Measurements from ENCODE around the gene STMN1.

STMN1 gene

DNA sequence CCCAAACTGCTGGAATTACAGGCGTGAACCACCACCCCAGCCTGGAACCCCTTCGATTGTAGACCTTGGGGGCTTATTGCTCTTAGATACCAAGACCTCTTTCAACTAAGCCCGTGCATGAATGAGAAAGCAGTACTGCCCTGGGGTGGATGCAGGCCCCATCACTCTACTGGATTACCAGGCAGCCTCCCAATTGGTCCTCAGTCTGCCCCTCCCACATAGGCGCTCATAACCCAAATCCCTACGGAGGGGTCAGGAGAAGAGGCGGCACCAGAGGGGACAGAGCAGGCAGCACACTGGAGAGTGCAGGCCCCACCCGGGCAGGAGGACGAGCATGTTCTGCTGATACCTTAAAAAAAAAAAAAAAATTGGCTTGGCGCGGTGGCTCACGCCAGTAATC, 12.4 kb upstream of the STMN1 start:
- DNase-seq, result no peak

GRCh38 chr1:25917996-25918395, 11.8 kb upstream of the STMN1 start:
- no peak for DNase-seq

DNA sequence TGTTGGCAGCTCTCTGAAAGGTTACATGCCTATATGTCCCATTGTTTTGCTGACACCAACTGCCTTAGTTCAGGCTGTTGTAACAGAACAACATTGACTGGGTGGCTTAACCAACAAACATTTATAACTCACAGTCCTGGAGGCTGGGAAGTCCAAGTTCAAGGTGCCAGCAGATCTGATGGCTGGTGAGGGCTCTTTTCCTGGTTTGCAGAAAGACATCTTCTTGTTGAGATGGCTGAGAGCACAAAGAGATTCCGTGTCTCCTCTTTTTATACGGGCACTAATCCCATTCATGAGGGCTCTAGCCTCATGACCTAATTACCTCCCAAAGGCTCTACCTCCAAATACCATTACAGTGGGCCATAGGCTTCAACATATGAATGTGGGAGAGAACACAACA, 10.2 kb upstream of the STMN1 start:
- DNase-seq, result no peak

- DNase-seq, result no peak
Observed at GRCh38 chr1:25914074-25914995, 8.1 kb upstream of the STMN1 start.

GRCh38 chr1:25913206-25913605, 7.0 kb upstream of the STMN1 start:
- no peak for DNase-seq

DNA sequence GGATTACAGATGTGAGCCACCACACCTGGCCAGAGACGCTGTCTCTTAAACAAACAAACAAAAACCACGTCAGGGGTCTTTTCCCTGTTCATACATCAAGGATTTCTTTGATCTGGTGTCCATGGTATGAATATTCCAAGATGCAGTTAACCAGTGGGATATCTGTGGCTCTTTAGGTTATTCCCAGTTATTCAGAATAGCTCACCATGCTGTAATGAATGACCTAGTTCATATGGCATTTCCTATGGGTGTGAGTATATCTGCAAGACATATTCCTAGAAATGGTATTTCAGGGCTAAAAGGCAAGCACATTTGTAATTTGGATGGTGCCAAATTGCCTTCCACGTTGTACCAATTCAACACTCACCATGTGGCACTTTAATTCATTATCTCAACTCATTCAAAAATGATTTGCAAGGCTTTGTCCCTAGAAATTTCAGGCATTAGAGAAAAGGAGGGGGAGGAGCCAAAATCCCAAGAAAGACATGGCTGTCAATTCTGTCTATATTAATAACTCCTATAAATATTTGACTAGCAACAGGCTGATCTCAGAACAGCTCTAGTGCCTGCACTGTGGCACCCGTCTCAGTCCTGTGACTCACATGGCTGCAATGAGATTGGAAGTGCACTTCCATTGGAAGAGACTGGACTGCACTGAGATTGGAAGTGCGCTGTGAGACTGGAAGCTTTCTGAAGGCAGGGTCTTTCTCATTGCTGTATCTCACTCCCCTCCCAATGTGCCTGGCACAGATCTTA, 6.0 kb upstream of the STMN1 start:
- no peak for DNase-seq

GRCh38 chr1:25911162-25911561, 4.9 kb upstream of the STMN1 start:
- DNase-seq, result no peak

DNA sequence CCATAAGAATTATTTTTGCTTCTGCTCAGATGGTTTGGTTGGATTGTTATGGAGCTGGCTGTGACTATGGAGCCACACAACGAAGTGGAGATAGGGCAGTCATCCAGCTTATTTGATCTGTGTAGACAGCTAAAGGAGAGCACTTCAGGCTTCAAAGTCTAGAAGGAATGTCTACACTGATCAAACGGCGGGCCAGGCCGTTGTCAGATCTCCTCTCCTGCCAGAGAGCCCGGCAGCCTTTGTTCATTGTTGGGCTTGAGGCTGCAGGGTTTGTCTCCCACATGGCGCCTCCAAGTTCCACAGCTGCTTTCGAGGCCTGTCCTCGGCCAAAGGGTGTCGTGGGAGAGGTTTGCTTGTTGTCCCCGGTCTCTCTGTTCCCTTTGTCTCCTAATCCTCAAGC, 2.8 kb upstream of the STMN1 start:
- no peak for DNase-seq

DNA sequence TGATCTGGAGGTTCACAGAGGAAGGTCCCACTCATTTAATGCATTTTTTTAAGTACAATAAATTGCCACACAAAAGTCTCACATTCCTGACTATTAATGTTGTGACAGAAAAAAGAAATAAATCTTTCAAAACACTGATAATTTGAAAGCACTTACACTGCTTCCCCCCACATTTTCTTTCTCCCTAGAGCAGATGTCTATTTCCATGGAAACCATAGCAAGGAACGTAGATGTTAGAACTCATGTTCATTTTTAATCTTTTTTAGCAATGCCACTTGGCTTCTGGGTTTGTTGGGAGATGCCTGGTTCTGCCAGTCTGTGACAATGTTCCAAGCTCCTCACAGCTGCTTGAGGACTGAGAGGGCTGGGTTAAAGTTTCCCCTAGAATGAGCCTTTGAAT, 1.9 kb upstream of the STMN1 start:
- no peak for DNase-seq

DNA sequence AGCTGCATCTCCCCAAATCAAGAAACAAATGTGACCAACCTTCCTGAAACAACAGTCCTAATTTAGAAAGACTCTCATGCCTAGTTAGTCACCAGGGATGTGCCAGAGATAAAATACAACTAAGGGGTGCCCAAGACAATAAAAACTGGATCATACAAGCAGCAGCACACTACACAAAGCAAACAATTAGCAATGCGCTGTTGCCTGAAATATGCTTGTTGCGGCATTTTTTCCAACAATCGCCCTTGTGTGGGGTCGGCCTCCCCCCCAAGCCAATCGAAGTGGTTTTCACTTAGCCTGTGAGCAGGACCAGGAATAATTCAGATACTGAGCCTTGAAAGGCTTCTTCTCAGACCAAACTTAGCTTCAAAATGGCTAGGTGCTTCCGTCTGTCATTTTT, 1.4 kb upstream of the STMN1 start:
- DNase-seq, result no peak

DNA sequence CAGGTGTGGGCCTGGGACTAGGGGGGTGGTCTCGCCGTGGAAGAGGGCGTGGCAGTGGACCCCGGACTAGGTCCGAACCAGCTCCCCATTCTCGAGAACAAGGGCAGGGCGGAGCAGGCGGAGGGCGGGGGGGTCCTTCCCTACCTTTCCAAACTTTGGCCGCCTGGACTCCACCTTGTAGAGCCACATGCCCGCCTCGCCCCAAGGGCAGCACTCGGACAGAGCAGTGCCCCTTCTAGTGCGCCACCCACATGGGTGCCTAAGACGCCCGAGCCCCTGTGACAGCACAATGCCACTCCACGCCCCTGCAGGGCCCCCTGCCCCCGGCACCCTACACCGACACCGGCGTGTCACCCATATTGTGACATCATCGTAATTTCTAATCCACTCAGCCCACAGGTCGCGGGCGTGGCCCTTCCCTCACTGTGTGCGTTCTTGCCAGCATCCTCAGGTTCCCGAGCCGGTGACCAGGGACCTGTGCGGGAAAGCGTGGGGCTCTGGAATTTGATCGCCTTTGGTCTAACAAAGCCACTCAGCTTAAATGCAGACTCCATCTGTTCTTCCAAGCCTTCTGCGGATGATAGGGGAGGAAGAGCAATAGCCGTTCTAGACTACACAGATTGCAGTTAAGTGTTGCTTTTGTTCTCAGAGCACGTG, 553 bp upstream of the STMN1 start:
- DNase-seq, result peak; percentile 21

GRCh38 chr1:25904943-25905679, 1.1 kb downstream of the STMN1 start:
- DNase-seq, result peak; percentile 76

DNA sequence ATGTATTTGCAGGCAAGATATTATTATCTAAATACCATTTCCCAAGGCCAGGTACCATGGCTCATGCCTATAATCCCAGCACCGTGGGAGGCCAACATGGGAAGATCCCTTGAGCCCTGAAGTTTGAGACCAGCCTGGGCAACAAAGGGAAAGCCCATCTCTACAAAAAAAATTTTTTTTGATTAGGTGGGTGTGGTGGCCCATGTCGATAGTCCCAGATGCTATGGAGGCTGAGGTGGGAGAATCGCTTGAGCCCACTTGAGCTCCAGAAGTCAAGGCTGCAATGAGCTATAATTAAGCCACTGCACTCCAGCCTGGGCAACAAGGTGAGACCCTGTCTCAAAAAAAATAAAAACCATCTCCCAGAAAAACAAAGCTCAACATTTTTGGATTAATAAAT, 2.2 kb downstream of the STMN1 start:
- DNase-seq, result no peak

GRCh38 chr1:25902462-25902861, 3.8 kb downstream of the STMN1 start:
- DNase-seq, result no peak

DNA sequence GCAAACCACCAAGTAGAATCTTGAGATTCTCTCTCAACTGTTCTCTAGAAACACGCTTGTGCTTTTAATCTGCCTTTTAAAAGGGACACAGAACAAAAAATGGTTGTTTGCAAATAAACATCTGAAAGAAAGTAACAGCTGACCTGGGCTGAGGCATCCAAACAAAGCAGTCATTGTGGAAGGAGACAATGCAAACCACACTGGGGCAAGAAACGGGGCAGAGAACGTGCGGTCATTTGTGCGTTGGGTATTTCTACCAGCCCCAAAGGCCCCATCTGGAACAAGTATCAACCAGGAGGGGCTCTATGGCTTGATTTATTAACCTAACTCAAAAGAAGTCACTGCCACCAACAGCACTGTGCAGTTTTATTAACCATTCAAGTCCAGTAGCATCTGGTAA, 6.0 kb downstream of the STMN1 start:
- no peak for DNase-seq

DNA sequence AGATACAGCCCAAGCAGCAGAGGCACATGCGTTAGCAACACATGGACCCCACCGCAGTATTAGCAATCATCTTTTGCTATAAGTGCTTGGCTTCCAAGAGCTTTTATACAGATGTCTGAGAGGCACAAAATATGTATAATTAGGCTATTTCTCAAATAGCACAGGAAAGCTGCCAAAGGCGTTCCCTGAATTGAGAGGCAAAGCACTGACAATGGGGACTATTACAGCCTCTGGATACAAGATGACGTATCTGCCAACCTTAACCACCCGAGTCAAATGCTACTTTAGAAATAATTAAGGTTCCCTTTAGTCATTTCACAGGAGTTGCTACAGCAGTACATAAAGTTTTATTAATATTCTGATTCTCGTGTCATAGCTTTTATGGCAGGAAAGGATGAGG, 6.4 kb downstream of the STMN1 start:
- DNase-seq, result no peak

DNA sequence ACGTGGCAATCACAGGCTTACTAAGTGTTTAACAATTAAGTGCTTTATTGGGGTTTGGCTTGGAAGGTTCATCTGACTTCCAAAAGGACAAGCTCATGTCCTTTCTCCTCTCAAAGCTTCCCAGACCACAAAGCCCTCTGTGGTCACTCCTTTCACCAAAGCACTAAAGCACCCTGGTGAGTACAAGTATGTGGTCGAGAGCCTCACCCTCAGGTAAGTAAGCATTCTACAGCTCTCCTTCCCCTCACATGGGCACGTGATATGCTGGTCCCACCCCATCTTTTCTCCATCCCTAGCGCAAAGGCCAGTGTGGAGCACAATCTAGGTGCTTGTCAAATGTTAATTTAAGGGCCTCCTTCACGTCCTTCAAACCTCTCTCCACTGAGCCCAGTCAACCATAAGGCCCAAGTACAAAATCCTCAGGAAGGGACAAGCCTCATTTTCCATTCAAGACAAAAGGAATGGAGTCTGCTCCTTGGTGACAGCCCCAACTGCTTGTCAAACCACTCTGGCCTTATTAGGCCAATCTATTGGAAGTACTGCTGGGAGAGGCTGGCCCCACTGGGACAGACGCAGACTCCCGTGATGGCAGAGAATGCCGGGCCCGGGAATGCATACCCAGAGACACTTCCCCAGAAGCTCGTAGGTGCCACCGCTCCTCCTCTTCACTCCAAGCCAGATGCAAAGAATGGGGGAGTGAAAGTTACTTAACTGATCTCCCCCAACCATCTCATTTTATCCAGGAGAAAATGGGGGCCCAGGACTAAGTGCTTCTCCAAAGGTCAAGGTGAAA, 7.8 kb downstream of the STMN1 start:
- no peak for DNase-seq

- DNase-seq, result no peak
Observed at GRCh38 chr1:25897754-25898153, 8.5 kb downstream of the STMN1 start.

DNA sequence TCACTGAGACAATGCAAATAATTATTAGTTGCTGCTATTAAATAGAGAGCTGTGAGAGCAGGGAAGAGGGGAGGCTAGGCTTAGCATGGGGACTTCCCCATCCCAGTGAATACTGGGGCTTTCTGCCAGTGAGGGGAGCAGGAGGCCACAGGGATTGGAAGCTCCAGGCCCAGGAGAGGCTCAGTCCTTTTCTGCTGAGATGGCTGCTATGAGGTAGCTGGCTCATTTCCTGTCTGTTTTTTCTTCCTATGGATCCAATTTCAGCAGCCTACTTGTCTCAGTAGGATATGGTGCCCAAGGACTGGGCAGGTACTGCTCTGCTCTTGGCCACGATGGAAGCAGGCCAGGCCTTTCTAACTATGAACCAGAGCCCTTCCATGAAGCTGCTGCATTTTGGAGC, 10.0 kb downstream of the STMN1 start:
- DNase-seq, result no peak

DNA sequence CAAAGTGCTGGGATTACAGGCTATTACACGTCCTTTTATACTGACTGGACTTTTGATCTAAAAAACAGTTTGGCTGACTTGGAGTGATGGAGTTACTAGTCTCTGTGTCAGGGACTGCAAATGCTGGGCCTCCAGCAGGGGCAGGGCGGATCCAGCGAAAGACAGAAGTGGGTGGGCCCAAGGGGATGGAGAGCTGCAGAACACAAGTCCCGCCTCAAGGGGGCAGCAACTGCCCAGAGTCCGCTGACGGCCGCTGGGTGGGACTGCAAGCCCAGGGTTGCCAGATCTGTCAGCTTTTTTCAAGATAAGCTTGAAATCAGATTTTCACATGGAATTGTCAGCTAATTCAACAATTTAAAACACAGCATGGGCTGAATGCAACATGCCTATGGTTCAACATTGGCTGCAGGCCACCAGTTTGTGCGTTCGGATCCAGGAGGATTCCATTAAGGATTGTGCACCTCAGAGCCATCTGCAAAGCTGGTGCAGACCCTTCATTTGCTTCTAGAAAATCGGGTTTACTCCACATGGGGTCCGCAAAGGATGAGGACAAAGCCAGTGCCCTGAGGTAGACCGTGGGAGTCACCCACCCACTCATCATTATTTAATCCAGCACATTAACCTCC, 10.7 kb downstream of the STMN1 start:
- DNase-seq, result peak; percentile 47

DNA sequence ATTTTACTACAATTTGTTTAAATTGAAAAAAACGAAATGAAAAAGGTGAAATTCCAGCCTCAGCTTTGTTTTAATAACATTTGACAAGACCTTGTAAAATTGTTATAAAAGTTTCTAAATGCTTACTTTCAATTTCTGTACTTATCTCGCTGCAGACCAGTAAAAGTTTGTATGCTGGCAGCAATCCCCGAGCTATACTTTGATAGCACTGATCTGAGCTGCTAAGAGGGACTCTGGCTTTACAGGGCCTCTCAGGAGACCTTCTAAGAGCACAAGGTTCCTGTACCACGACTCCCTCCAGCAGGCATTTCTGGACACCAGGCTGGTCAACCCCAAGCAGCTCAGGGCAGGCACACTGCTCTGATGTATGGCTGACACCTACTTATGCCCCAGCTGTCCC, 13.1 kb downstream of the STMN1 start:
- no peak for DNase-seq

- no peak for DNase-seq
Observed at GRCh38 chr1:25891606-25892005, 14.6 kb downstream of the STMN1 start.
